SK-N-SH treated with all-trans-retinoic acid at 6 μM for 48 hours (cell line): ENCODE data around the gene VPS11.

ENCODE experiments used
- ATAC-seq: fragments of 200-7000 bp; cut with Tn5 transposase; 3 replicates; pipeline ENCODE4 v1.9.1; 2020; ENCODE audit warnings: mild to moderate bottlenecking, moderate library complexity
- ARNTL ChIP-seq: fragments of 450-650 bp; formaldehyde crosslinking; IDR thresholded peaks from 2 replicates; pipeline ENCODE4 v1.5.0; 2020; ENCODE audit warnings: low read depth, mild to moderate bottlenecking, moderate library complexity, borderline replicate concordance
- BACH2 ChIP-seq: fragments of 250-450 bp; sonication (Bioruptor Pico); IDR thresholded peaks from 2 replicates; pipeline ENCODE4 v1.9.0; 2021; ENCODE audit warnings: mild to moderate bottlenecking, borderline replicate concordance
- CSDC2 ChIP-seq: fragments of 250-450 bp; sonication (Bioruptor Pico); IDR thresholded peaks from 2 replicates; pipeline ENCODE4 v1.5.0; 2020; ENCODE audit warnings: mild to moderate bottlenecking, moderate library complexity
- ESRRG ChIP-seq: fragments of 250-450 bp; sonication (Bioruptor Pico); IDR thresholded peaks from 2 replicates; pipeline ENCODE4 v1.6.1; 2021; ENCODE audit warnings: mild to moderate bottlenecking
- GLIS3 ChIP-seq: fragments of 250-450 bp; sonication (Bioruptor Pico); IDR thresholded peaks from 2 replicates; pipeline ENCODE4 v1.5.0; 2020; ENCODE audit warnings: mild to moderate bottlenecking, moderate library complexity
- ISL1 ChIP-seq: fragments of 250-450 bp; sonication (Bioruptor Pico); IDR thresholded peaks from 2 replicates; pipeline ENCODE4 v2.1.2; 2022; ENCODE audit warnings: mild to moderate bottlenecking, moderate library complexity
- OSR1 ChIP-seq: fragments of 250-450 bp; sonication (Bioruptor Pico); IDR thresholded peaks from 2 replicates; pipeline ENCODE4 v1.8.0; 2022; ENCODE audit warnings: moderate library complexity, mild to moderate bottlenecking, inconsistent platforms
- PPARA ChIP-seq: fragments of 250-450 bp; sonication (Bioruptor Pico); IDR thresholded peaks from 2 replicates; pipeline ENCODE4 v1.5.0; 2020; ENCODE audit warnings: mild to moderate bottlenecking, borderline replicate concordance
- RARB ChIP-seq: fragments of 250-450 bp; sonication (Bioruptor Pico); IDR thresholded peaks from 2 replicates; pipeline ENCODE4 v1.8.0; 2021; ENCODE audit warnings: mild to moderate bottlenecking, moderate library complexity
- SNAI2 ChIP-seq: fragments of 250-450 bp; sonication (Bioruptor Pico); IDR thresholded peaks from 2 replicates; pipeline ENCODE4 v1.5.0; 2020; ENCODE audit warnings: mild to moderate bottlenecking, moderate library complexity
- TCF4 ChIP-seq: fragments of 250-450 bp; sonication (Bioruptor Pico); IDR thresholded peaks from 2 replicates; pipeline ENCODE4 v1.8.0; 2021; ENCODE audit warnings: mild to moderate bottlenecking, moderate library complexity, borderline replicate concordance
- TOX ChIP-seq: fragments of 250-450 bp; sonication (Bioruptor Pico); IDR thresholded peaks from 2 replicates; pipeline ENCODE4 v1.8.0; 2021; ENCODE audit warnings: mild to moderate bottlenecking, moderate library complexity, borderline replicate concordance
- ZC3H10 ChIP-seq: fragments of 250-450 bp; sonication (Bioruptor Pico); IDR thresholded peaks from 2 replicates; pipeline ENCODE4 v1.5.1; 2021; ENCODE audit warnings: mild to moderate bottlenecking, moderate library complexity
- ZFP3 ChIP-seq: fragments of 250-450 bp; sonication (Bioruptor Pico); IDR thresholded peaks from 2 replicates; pipeline ENCODE4 v1.5.0; 2020; ENCODE audit warnings: mild to moderate bottlenecking, moderate library complexity
- ZFP30 ChIP-seq: fragments of 450-650 bp; formaldehyde crosslinking; IDR thresholded peaks from 2 replicates; pipeline ENCODE4 v1.5.0; 2022; ENCODE audit warnings: mild to moderate bottlenecking, moderate library complexity
- ZNF565 ChIP-seq: fragments of 450-650 bp; formaldehyde crosslinking; conservative IDR thresholded peaks from 2 replicates; pipeline ENCODE4 v1.5.0; 2020; ENCODE audit warnings: low read depth, mild to moderate bottlenecking, moderate library complexity
- ZNF70 ChIP-seq: fragments of 450-650 bp; formaldehyde crosslinking; IDR thresholded peaks from 2 replicates; pipeline ENCODE4 v1.5.0; 2020; ENCODE audit warnings: mild to moderate bottlenecking, moderate library complexity
- ZNF8 ChIP-seq: fragments of 450-650 bp; formaldehyde crosslinking; IDR thresholded peaks from 2 replicates; pipeline ENCODE4 v1.5.0; 2020; ENCODE audit warnings: mild to moderate bottlenecking, moderate library complexity
- TF ChIP-seq, protein P1 (sequence below): fragments of 250-450 bp; sonication (Bioruptor Pico); IDR thresholded peaks from 2 replicates; pipeline ENCODE4 v1.5.1; 2020; ENCODE audit warnings: low read depth, mild to moderate bottlenecking, moderate library complexity
- TF ChIP-seq, protein P2 (sequence below): fragments of 250-450 bp; sonication (Bioruptor Pico); IDR thresholded peaks from 2 replicates; pipeline ENCODE4 v1.8.0; 2021; ENCODE audit warnings: low read depth, mild to moderate bottlenecking, moderate library complexity, borderline replicate concordance
- TF ChIP-seq, protein P3 (sequence below): fragments of 250-450 bp; sonication (Bioruptor Pico); IDR thresholded peaks from 2 replicates; pipeline ENCODE4 v1.8.0; 2020; ENCODE audit warnings: mild to moderate bottlenecking, moderate library complexity, borderline replicate concordance
- TF ChIP-seq, protein P4 (sequence below): fragments of 250-450 bp; sonication (Bioruptor Pico); IDR thresholded peaks from 2 replicates; pipeline ENCODE4 v1.5.1; 2021; ENCODE audit warnings: mild to moderate bottlenecking, moderate library complexity
- TF ChIP-seq, protein P5 (sequence below): fragments of 250-450 bp; sonication (Bioruptor Pico); IDR thresholded peaks from 2 replicates; pipeline ENCODE4 v1.5.0; 2020; ENCODE audit warnings: mild to moderate bottlenecking, moderate library complexity

VPS11 gene

DNA sequence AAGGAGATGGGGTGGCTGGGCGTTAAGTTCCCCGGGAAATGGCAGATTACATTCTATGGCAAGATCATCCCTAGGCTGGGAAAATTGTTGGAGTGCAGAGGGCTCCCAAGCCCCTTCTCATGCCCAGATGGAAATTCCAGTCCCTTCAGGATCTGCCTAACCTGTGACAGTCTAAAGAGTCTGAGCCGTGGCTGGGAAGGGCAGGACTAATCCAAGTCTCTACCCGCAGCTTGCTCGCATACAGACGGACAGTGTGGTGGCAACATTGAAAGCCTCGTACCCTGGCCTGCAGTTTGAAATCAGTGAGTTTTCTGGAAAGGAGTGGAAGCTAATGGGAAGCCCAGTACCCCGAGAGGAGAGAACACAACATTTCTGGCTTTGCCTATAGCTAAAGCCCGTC, 20.8 kb downstream of the VPS11 start:
- TF ChIP-seq RARB (CRISPR knock-in tag) (no peak), ISL1 (no peak), PPARA (CRISPR knock-in tag) (no peak), OSR1 (CRISPR knock-in tag) (no peak), ARNTL (no peak), GLIS3 (CRISPR knock-in tag) (no peak)
- no peak for ATAC-seq

DNA sequence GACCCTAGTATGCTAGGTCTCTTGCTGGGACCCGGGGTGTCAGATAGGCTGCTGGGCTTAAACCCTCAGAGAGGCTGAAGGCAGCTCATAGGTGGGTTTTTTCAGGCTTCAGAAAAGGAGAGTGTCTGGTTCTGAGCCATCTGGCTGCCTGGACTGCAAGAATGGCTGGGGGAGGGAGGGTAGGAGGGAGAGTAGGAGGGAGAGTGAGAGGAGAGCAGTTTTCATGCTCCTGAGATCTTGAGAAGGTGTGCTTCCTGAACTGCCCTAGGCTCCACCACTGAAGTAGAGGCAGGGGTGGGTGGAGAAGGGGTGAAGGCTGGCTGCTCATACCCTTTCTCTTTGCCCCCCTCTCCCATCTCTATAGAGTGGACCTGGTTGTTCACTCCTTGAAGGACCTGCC, 21.7 kb downstream of the VPS11 start:
- ATAC-seq, result no peak
- TF ChIP-seq GLIS3 (CRISPR knock-in tag) (no peak), ZNF70 (CRISPR knock-in tag) (no peak), ISL1 (no peak), TOX (CRISPR knock-in tag) (no peak), ZFP30 (no peak), PPARA (CRISPR knock-in tag) (no peak), CSDC2 (CRISPR knock-in tag) (no peak), RARB (CRISPR knock-in tag) (no peak), OSR1 (CRISPR knock-in tag) (no peak), ARNTL (no peak), ZNF565 (CRISPR knock-in tag) (no peak)
- TF ChIP-seq, protein P1, sequence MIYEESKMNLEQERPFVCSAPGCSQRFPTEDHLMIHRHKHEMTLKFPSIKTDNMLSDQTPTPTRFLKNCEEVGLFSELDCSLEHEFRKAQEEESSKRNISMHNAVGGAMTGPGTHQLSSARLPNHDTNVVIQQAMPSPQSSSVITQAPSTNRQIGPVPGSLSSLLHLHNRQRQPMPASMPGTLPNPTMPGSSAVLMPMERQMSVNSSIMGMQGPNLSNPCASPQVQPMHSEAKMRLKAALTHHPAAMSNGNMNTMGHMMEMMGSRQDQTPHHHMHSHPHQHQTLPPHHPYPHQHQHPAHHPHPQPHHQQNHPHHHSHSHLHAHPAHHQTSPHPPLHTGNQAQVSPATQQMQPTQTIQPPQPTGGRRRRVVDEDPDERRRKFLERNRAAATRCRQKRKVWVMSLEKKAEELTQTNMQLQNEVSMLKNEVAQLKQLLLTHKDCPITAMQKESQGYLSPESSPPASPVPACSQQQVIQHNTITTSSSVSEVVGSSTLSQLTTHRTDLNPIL (CRISPR knock-in tag), result no peak
- TF ChIP-seq, protein P2, sequence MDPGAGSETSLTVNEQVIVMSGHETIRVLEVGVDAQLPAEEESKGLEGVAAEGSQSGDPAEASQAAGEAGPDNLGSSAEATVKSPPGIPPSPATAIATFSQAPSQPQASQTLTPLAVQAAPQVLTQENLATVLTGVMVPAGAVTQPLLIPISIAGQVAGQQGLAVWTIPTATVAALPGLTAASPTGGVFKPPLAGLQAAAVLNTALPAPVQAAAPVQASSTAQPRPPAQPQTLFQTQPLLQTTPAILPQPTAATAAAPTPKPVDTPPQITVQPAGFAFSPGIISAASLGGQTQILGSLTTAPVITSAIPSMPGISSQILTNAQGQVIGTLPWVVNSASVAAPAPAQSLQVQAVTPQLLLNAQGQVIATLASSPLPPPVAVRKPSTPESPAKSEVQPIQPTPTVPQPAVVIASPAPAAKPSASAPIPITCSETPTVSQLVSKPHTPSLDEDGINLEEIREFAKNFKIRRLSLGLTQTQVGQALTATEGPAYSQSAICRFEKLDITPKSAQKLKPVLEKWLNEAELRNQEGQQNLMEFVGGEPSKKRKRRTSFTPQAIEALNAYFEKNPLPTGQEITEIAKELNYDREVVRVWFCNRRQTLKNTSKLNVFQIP, result no peak
- TF ChIP-seq, protein P3, sequence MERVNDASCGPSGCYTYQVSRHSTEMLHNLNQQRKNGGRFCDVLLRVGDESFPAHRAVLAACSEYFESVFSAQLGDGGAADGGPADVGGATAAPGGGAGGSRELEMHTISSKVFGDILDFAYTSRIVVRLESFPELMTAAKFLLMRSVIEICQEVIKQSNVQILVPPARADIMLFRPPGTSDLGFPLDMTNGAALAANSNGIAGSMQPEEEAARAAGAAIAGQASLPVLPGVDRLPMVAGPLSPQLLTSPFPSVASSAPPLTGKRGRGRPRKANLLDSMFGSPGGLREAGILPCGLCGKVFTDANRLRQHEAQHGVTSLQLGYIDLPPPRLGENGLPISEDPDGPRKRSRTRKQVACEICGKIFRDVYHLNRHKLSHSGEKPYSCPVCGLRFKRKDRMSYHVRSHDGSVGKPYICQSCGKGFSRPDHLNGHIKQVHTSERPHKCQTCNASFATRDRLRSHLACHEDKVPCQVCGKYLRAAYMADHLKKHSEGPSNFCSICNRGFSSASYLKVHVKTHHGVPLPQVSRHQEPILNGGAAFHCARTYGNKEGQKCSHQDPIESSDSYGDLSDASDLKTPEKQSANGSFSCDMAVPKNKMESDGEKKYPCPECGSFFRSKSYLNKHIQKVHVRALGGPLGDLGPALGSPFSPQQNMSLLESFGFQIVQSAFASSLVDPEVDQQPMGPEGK (CRISPR knock-in tag), result no peak
- TF ChIP-seq, protein P4, sequence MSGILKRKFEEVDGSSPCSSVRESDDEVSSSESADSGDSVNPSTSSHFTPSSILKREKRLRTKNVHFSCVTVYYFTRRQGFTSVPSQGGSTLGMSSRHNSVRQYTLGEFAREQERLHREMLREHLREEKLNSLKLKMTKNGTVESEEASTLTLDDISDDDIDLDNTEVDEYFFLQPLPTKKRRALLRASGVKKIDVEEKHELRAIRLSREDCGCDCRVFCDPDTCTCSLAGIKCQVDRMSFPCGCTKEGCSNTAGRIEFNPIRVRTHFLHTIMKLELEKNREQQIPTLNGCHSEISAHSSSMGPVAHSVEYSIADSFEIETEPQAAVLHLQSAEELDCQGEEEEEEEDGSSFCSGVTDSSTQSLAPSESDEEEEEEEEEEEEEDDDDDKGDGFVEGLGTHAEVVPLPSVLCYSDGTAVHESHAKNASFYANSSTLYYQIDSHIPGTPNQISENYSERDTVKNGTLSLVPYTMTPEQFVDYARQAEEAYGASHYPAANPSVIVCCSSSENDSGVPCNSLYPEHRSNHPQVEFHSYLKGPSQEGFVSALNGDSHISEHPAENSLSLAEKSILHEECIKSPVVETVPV, result no peak

DNA sequence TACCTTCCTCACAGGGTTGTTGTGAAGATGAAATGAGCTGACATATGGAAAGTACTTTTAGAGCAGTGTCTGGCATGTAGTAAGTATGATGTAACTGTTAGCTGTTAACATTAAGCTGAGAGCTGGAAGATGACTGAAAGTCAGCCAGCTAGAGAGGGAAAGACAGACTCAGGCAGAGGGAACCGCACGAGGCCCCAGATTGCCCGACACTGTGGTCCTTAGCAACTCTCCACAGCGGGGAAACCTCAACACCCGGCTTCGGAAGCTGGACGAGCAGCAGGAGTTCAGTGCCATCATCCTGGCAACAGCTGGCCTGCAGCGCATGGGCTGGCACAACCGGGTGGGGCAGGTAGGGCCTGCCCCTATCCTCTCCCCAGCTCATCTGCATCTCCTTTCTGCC, 23.6 kb downstream of the VPS11 start:
- TF ChIP-seq, protein P3 (CRISPR knock-in tag), result no peak
- TF ChIP-seq, protein P5, sequence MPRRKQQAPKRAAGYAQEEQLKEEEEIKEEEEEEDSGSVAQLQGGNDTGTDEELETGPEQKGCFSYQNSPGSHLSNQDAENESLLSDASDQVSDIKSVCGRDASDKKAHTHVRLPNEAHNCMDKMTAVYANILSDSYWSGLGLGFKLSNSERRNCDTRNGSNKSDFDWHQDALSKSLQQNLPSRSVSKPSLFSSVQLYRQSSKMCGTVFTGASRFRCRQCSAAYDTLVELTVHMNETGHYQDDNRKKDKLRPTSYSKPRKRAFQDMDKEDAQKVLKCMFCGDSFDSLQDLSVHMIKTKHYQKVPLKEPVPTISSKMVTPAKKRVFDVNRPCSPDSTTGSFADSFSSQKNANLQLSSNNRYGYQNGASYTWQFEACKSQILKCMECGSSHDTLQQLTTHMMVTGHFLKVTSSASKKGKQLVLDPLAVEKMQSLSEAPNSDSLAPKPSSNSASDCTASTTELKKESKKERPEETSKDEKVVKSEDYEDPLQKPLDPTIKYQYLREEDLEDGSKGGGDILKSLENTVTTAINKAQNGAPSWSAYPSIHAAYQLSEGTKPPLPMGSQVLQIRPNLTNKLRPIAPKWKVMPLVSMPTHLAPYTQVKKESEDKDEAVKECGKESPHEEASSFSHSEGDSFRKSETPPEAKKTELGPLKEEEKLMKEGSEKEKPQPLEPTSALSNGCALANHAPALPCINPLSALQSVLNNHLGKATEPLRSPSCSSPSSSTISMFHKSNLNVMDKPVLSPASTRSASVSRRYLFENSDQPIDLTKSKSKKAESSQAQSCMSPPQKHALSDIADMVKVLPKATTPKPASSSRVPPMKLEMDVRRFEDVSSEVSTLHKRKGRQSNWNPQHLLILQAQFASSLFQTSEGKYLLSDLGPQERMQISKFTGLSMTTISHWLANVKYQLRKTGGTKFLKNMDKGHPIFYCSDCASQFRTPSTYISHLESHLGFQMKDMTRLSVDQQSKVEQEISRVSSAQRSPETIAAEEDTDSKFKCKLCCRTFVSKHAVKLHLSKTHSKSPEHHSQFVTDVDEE (CRISPR knock-in tag), result no peak
- TF ChIP-seq ZNF70 (CRISPR knock-in tag) (no peak), ESRRG (no peak), SNAI2 (CRISPR knock-in tag) (no peak), ZC3H10 (CRISPR knock-in tag) (no peak), ZFP3 (CRISPR knock-in tag) (no peak), ARNTL (no peak), TCF4 (no peak), BACH2 (CRISPR knock-in tag) (no peak), TOX (CRISPR knock-in tag) (no peak), ZNF8 (CRISPR knock-in tag) (no peak), OSR1 (CRISPR knock-in tag) (no peak), GLIS3 (CRISPR knock-in tag) (no peak)
- TF ChIP-seq, protein P2, result no peak
- TF ChIP-seq, protein P4, result no peak
- ATAC-seq, result no peak
